Measurements from ENCODE around the gene ZMYND8. TPM values are rescaled to one million over a fixed set of nuclear protein-coding genes. Genes with fewer than 3 reads are reported as not detected.

Gene ZMYND8
- polyA plus RNA-seq, 1 donor from 2014 or later = 16.8 TPM

DNA sequence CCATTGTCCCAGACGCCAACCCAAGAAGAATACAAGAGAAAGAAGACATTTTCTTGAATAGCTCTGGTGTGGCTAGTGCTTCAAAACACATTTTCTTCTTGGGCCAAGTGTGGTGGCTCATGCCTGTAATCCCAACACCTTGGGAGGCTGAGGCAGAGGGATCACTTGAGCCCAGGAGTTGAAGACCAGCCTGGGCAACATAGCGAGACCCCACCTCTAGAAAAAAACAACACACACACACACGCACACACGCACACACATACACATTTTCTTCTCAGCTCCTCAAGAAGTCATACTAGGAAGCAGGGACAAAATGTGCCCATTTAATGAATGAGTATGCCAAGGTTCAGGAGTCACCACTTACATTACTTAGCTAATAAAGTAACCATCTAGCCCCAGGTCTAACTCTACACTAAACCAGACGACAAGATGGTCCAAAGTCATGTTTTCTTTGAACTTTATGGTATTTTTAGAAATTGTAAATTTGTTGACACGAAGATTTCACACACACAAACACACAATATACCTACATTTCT is 68.8 kb downstream of the ZMYND8 start:
- H3F3A ChIP-seq (ENCODE audit: insufficient read depth, low read length, poor library complexity, severe bottlenecking) = no peaks in the 10 kb centered on the region
- H3K4me3 ChIP-seq (ENCODE audit: low read length) = no peak overlapping the region
- H4K20me1 ChIP-seq (ENCODE audit: insufficient read depth) = no peaks in the 10 kb centered on the region
- H3K4me2 ChIP-seq (ENCODE audit: low read length) = no peak overlapping the region
- no peaks in the 10 kb centered on the region for H3K79me2 ChIP-seq (replicated peaks; ENCODE audit: insufficient read depth, low read length)
- no peaks in the 10 kb centered on the region for H3K9me2 ChIP-seq (ENCODE audit: insufficient read depth, low read length)
- no peak overlapping the region for H3K9ac ChIP-seq (ENCODE audit: low read length)
- H3K9me3 ChIP-seq (ENCODE audit: low read length) = no peaks in the 10 kb centered on the region
- no peak overlapping the region for H2AFZ ChIP-seq (ENCODE audit: low read depth, low read length)
- no peaks in the 10 kb centered on the region for H3K27me3 ChIP-seq (ENCODE audit: insufficient read depth, low read depth, low read length)
- peak overlapping the region; percentile 9 for H3K27ac ChIP-seq (ENCODE audit: low read length)
- H3K36me3 ChIP-seq (ENCODE audit: insufficient read depth, low read length) = no peaks in the 10 kb centered on the region
- peak; percentile 0 for TF ChIP-seq EP300 (conservative IDR thresholded peaks at IDR 0.05; ENCODE audit: poor library complexity, severe bottlenecking)
- no peak for TF ChIP-seq CTCF (IDR thresholded peaks at IDR 0.05; ENCODE audit: poor library complexity, severe bottlenecking)

DNA sequence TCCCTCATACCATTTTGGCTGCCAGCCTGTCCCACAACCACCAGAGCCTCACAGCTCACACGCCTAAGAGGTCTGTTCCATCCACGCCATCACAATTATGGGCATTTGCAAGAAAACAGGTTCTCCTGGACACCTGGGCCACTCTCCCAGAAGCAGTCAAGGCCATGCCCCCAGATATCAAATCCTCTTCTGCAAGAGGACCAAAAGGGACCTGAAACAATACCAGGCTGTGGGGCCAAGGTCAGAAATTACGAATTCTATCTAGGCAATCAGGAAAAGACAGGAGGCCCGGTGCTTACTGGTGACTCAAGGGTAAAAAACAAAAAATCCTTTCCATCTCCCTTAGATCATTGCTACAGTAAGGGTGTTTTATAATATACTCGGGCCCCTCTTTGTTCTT is 69.8 kb downstream of the ZMYND8 start:
- Histone ChIP-seq H3K4me3 (ENCODE audit: low read length) (no peak overlapping the region), H3K4me2 (ENCODE audit: low read length) (no peak overlapping the region), H4K20me1 (ENCODE audit: insufficient read depth) (no peaks in the 10 kb centered on the region), H3K9me2 (ENCODE audit: insufficient read depth, low read length) (no peaks in the 10 kb centered on the region), H3F3A (ENCODE audit: insufficient read depth, low read length, poor library complexity, severe bottlenecking) (no peaks in the 10 kb centered on the region), H3K27ac (ENCODE audit: low read length) (no peak overlapping the region), H3K36me3 (ENCODE audit: insufficient read depth, low read length) (no peaks in the 10 kb centered on the region), H3K9me3 (ENCODE audit: low read length) (no peaks in the 10 kb centered on the region), H3K79me2 (replicated peaks; ENCODE audit: insufficient read depth, low read length) (no peaks in the 10 kb centered on the region), H3K27me3 (ENCODE audit: insufficient read depth, low read depth, low read length) (no peaks in the 10 kb centered on the region), H2AFZ (ENCODE audit: low read depth, low read length) (no peak overlapping the region), H3K9ac (ENCODE audit: low read length) (no peak overlapping the region)
- TF ChIP-seq EZH2 (IDR thresholded peaks at IDR 0.05; ENCODE audit: borderline replicate concordance, insufficient read depth, low read length, poor library complexity, severe bottlenecking) (no peak), TAF1 (IDR thresholded peaks at IDR 0.05; ENCODE audit: low read depth) (no peak), MXI1 (conservative IDR thresholded peaks at IDR 0.05; ENCODE audit: poor library complexity, severe bottlenecking) (no peak), CTCF (IDR thresholded peaks at IDR 0.05; ENCODE audit: poor library complexity, severe bottlenecking) (no peak), RAD21 (conservative IDR thresholded peaks at IDR 0.05) (no peak), POLR2AphosphoS5 (IDR thresholded peaks at IDR 0.05) (no peak), SMC3 (conservative IDR thresholded peaks at IDR 0.05; ENCODE audit: poor library complexity) (no peak), EP300 (conservative IDR thresholded peaks at IDR 0.05; ENCODE audit: poor library complexity, severe bottlenecking) (no peak), REST (IDR thresholded peaks at IDR 0.05; ENCODE audit: borderline replicate concordance) (no peak)
